GM12801 (cell line): ENCODE measurements around the gene PARS2.

Source experiments
- CTCF ChIP-seq: IDR thresholded peaks from one replicate; pipeline ENCODE4 v1.5.1; 2011; ENCODE audit warnings: control low read depth; ENCODE audit not compliant: insufficient read length; ENCODE audit errors: extremely low read depth

The PARS2 gene

GRCh38 chr1:54796902-54797301 lies 32.6 kb upstream of the PARS2 start:
- no peak for TF ChIP-seq CTCF

GRCh38 chr1:54795841-54796468 lies 31.6 kb upstream of the PARS2 start:
- no peak for TF ChIP-seq CTCF

GRCh38 chr1:54795356-54795665 lies 31.0 kb upstream of the PARS2 start:
- no peak for TF ChIP-seq CTCF

- TF ChIP-seq CTCF = no peak
These were observed 30.4 kb upstream of the PARS2 start for GRCh38 chr1:54794451-54795355.

GRCh38 chr1:54792686-54793282 lies 28.5 kb upstream of the PARS2 start:
- TF ChIP-seq CTCF = no peak

GRCh38 chr1:54791880-54792522 lies 27.7 kb upstream of the PARS2 start:
- TF ChIP-seq CTCF = no peak

- TF ChIP-seq CTCF = no peak
These were observed 24.1 kb upstream of the PARS2 start for GRCh38 chr1:54788459-54788858.
